Cerebellar cortex (tissue), 1 donor: ENCODE results near the gene CPAMD8.

Experiments used
- DNase-seq: peaks from one replicate; pipeline ENCODE4 v3.0.0-alpha.2; 2015; ENCODE audit warnings: low spot score

Gene CPAMD8

DNA sequence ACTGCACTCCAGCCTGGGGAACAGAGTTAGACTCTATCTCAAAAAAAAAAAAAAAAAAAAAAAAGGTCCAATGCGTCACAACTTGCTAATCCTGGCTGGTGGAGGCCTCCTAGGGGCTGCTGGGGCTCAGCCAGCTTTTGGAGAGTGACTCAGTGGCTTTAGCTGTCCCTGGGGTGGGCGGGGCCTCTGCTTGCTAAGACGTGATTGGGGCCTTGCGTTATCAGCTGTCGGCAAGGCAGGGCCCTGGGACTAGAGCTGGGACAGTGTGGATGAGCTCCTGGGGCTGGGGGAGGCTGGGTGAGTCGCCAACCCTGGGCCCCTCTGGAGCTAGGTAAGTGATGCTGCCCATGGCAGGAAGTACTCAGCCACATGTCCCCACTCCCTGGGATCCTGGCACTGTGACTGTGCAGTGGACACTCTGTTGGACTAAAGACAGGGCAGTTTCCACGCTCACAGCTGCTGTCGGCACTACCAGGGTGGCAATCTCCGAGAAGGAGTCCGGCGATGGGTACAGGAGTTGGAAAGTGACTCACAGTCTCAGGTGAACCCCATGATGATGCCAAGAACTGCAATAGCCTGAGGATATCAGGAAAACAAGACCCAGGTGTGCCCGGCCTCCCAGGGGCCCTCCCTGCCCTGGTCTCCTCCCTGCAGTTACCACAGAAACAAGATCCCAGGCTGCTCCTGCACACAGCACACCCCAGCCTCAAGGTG is 105.6 kb downstream of the CPAMD8 start:
- DNase-seq: no peak

DNA sequence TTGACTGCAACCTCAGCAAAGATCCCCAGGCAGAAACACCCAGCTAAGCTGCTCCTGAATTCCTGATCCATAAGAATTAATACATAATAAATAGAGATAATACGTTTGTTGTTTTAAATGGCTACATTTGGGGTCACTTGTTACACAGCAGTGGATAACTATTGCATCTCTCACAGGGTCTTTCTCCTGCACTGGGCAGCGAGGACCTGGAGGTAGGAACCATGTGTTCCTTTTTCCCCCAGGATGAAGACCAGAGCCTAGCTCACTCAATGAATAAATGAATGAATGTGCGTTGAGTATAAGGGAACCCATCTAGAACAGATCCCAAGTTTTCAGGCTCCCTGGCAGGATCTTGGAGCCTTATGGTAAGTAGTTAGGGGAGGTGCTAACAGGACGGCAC is 107.1 kb downstream of the CPAMD8 start:
- DNase-seq: no peak

- DNase-seq: no peak
These were observed 109.2 kb downstream of the CPAMD8 start for GRCh38 chr19:16917401-16917800.

- DNase-seq: no peak
These were observed 110.9 kb downstream of the CPAMD8 start for GRCh38 chr19:16915734-16916133.

DNA sequence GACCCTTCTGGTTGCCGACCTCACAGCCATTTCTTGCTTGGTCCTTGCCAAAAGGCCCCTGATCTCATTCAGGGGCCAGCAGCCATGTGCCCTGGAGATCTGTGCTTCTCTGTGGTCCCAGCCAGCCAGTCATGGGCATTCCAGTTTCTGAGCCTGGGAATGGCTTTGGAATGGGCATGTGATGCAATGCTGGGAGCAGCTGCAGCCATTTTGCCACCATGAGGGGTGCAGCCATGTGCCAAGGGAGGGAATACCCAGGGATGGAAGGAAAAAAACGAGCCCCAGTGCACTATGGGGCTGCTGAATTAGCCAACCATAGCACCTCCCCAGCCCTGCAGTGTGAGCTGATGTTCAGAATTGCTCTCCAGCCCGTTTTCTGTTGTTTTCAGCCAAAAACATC is 111.5 kb downstream of the CPAMD8 start:
- DNase-seq: no peak

GRCh38 chr19:16914421-16914820 is 112.2 kb downstream of the CPAMD8 start:
- no peak for DNase-seq

GRCh38 chr19:16912780-16913179 is 113.8 kb downstream of the CPAMD8 start:
- no peak for DNase-seq

GRCh38 chr19:16911046-16911445 is 115.6 kb downstream of the CPAMD8 start:
- DNase-seq: no peak

DNA sequence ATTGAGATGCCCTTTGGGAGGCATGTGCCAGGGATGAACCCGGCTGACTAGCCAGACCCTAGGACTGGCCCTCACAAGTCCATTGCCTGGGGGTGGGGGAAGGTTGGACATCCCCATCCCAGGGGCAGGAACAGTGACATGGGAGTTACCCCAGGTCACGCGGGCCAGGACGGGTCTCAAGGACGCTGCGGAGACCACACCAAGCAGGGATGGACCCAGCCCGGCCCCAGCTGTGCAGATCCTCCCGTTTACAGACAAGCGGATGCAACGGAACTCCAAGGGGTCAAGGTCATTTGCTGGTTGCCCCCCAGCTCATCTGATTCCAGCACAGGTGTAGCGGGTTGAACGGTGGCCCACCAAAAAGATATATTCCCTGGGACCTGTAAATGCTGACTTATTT is 117.9 kb downstream of the CPAMD8 start:
- no peak for DNase-seq

DNA sequence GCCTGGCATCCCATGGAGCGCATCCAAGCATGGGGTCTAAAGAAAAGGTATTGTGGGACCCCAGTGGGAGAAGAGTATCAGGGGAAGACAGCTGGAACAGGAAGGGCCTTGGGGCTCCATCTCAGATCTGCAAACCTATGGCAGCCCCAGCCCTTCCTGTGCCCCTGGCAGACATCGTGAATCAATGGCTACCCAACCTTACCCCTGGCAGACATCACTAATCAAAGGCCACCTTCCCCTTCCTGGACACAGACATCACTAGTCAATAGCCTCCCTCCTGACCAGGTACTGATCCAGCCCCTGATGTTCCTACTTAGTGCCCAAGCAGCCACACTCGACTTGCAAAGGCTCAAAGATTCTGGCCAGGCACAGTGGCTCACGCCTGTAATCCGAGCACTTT is 122.0 kb downstream of the CPAMD8 start:
- DNase-seq: no peak

DNA sequence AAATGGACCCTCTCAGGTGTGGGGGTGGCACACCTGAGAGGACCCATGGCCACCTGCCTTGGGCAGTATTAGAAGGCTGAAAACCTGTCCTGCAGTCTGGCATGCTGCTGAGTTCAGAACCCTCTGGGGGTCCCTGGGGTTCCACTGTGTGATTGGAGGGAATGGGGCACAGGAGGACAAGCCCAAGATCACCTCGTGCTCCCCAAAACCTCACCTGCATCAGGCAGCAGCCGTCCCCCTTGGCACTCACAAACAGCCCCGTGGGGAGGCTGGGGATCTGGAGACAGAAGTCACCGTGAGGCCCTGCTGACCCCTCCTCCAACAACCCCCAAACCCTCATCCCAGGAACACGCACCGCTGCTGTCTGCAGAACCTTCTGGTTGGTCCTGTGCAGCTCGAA is 123.3 kb downstream of the CPAMD8 start:
- no peak for DNase-seq

DNA sequence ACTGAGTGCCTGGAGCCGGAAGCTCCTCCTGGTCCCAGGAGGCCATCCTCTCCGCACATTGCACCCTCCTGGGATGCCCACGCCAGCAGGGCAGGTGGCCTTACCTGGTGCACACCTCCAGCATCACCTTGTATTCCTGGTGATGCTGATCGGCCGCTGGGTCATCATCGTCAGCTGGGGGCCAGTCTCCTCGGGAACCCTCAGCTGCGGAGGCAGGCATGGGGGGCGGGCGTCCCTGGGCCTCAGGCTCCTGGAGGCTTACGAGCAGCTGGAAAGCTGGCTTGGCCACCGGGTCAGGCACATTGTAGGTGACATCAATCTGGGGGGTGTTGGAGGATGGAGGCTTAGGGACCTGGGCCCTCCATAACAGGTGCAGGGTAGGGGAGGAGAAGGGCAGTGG is 124.1 kb downstream of the CPAMD8 start:
- no peak for DNase-seq

GRCh38 chr19:16901491-16902175 is 125.0 kb downstream of the CPAMD8 start:
- no peak for DNase-seq

GRCh38 chr19:16899566-16900075 is 127.0 kb downstream of the CPAMD8 start:
- peak; percentile 32 for DNase-seq

DNA sequence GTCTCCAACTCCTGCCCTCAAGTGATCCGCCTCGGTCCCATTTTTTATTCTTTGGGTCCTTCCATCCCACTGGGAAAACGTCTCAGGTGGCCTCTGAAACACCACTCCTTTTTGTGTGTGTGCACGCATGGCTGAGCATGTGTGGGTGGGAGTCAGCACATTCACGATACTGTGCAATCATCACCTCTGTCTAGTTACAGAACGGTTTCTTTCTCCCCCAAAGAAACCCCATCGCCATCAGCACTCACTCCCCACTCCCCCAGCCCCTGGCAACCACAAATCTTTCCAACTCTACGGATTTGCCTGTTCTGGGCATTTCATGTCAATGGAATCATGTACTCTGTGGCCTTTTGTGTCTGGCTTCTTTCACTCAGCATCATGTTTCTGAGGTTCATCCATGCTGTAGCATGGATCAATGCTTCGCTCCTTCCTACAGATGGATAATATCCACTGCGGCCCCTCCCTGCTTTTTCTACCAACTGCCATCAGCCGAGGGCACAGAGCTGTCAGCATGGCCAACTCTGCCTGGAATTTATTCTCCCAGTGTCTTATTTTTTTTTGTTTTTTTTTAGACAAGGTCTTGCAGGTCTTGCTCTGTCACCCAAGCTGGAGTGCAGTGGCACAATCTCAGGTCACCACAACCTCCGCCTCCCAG is 128.1 kb downstream of the CPAMD8 start:
- DNase-seq: no peak

DNA sequence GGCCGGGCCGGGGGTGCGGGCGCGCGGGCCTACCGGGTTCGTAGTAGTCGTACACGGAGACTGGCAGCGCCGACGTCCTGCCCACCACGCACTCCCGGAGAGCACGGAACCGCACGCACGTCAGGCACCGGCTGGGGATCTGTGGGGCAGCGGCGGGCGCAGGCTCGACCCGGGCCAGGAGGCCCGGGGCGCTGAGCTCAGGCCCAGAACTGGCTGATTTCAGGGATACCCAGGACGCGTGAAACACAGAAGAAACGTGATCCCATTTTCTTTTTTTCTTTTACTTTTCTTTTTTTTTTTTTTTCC is 128.8 kb downstream of the CPAMD8 start:
- no peak for DNase-seq

- DNase-seq: peak; percentile 54
These were observed 129.4 kb downstream of the CPAMD8 start for GRCh38 chr19:16897029-16897855.

DNA sequence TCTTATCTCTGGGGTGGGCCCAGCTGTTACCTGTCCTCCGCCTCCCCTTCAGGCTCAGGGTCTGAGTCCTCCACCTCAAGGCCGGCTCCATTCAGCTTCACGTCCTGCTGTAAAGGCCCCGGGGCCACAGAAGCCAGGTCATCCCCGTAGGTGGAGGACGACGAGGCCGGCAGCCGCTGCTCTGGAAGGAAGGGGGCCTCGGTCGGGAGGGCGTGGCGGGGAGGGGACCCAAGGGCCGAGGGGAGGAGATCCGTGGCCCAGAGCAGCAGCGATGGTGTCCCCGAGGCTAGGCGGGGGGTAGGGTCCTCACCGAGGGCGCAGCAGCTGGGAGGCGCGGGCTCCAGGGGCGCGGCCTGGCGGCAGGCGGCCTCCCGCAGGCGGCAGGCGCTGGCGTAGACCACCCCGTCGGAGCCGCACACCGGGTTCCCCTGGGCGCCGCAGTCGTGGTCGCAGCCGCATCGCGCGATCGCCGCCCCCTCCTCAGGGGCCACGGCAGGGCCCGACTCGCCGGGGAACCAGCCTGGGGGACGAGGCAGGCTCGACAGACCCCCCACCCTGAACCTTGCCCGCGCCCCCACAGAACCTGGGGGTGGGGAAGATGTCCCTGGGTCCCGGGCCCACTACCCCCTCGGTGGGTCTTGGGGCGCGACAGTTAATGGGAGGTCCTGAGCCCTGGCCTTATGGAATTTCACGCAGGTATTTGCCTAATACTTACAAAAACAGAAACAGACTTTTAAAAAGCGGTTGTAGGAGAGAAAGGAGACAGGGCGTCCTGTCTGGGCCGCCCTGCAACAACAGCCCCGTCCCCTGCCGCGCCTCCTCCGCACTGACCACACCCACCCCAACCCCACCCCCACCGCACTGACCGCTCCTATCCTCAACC is 130.2 kb downstream of the CPAMD8 start:
- no peak for DNase-seq

- no peak for DNase-seq
These were observed 131.0 kb downstream of the CPAMD8 start for GRCh38 chr19:16895467-16896145.

DNA sequence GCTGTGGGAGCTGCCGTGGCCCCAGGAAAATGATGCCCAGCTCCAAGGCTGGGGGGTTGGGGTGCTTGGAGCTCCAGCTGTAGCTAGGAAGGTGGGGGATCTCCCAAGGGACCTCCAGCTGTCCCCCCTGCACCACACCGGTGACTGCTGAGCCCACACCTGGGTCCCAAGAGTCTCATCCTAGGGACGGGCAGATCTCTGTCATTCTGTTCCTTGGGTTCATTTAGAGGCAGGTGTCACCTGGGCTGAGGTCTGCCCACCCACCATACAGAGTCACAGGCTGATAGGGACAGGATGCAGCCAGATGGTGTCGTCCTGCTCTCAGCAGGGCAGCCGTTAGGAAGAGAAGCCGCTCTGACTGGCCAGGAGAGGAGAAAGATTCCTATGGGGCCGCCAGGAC is 132.5 kb downstream of the CPAMD8 start:
- DNase-seq: no peak

DNA sequence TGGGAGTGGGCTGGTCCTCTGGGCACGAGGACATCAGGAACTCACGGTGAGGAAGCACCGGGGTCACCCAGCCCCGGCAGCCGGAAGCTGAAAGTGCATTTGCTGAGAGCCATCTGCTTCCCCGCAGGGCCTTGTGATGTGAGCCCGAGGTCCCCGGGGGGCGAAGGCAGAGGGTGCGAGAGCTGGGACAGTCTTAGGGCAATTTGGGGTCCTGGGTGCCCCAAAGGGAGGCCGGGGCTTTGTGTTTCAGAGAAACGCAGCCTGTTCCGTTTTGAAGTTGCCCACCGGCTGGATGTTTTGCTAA is 133.0 kb downstream of the CPAMD8 start:
- no peak for DNase-seq
